Measurements from ENCODE around the gene GINS1. TPM values are rescaled to one million over a fixed set of nuclear protein-coding genes. Genes with fewer than 3 reads are reported as not detected.

GINS1 gene
- polyA plus RNA-seq, 1 of the 3 experiments (the other 2 are of a cell fraction): 5.1 TPM

DNA sequence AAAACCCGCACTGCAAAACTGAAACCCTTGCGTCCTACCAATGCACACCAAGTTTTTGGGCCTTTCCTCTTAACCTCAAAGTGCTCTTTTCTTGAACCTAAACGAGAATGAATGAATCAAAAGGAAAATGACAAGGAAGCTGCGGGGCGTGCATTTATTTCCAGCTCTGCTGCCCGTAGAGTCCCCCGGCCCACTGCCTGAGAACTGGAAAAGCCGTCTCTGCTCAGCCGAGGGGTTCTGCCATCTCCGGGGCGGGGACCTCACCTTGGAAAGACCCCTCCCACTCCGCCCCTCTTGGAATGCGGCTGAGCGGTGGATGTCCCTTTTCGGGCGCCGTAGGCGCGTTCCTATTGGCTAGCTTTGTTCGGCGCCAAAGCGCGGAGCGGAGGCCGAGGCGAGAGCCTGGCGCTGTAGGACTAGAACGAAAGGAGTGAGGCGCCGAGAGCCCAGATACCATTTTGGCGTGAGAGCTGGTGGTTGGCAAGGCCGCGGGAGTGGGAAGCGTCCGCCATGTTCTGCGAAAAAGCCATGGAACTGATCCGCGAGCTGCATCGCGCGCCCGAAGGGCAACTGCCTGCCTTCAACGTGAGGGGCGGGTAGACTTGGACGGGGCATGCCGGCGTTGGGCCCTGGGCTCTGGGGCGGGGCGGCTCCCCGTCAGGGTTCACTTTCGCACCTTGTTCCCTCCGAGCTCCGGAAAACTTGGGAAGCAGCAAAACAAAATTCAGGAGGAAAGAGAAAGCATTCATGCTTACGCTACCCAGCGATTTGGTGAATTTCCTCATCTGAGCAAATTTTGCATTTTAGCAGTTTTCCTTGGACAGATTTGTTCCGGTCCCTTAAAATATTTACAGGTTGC is at the start of gene GINS1 (continued):
- TF ChIP-seq, protein P1, sequence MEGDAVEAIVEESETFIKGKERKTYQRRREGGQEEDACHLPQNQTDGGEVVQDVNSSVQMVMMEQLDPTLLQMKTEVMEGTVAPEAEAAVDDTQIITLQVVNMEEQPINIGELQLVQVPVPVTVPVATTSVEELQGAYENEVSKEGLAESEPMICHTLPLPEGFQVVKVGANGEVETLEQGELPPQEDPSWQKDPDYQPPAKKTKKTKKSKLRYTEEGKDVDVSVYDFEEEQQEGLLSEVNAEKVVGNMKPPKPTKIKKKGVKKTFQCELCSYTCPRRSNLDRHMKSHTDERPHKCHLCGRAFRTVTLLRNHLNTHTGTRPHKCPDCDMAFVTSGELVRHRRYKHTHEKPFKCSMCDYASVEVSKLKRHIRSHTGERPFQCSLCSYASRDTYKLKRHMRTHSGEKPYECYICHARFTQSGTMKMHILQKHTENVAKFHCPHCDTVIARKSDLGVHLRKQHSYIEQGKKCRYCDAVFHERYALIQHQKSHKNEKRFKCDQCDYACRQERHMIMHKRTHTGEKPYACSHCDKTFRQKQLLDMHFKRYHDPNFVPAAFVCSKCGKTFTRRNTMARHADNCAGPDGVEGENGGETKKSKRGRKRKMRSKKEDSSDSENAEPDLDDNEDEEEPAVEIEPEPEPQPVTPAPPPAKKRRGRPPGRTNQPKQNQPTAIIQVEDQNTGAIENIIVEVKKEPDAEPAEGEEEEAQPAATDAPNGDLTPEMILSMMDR (IDR thresholded peaks at IDR 0.05): no peak
- TF ChIP-seq CHD2 (IDR thresholded peaks at IDR 0.05; ENCODE audit: low read length, partially characterized antibody) (peak; percentile 67), RAD21 (IDR thresholded peaks at IDR 0.05; ENCODE audit: low read length) (peak; percentile 14; the same call in 1 of the 2 replicates), YY1 (IDR thresholded peaks at IDR 0.05; ENCODE audit: low read depth) (peak; percentile 66), NRF1 (IDR thresholded peaks at IDR 0.05; ENCODE audit: low read depth, low read length) (no peak), ELF1 (IDR thresholded peaks at IDR 0.05) (peak; percentile 64), SMC3 (IDR thresholded peaks at IDR 0.05; ENCODE audit: low read depth, low read length) (no peak), JUND (IDR thresholded peaks at IDR 0.05) (no peak)
- TF ChIP-seq, protein P2, sequence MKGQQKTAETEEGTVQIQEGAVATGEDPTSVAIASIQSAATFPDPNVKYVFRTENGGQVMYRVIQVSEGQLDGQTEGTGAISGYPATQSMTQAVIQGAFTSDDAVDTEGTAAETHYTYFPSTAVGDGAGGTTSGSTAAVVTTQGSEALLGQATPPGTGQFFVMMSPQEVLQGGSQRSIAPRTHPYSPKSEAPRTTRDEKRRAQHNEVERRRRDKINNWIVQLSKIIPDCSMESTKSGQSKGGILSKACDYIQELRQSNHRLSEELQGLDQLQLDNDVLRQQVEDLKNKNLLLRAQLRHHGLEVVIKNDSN (IDR thresholded peaks at IDR 0.05; ENCODE audit: borderline replicate concordance, low read depth): no peak
- TF ChIP-seq, protein P3, sequence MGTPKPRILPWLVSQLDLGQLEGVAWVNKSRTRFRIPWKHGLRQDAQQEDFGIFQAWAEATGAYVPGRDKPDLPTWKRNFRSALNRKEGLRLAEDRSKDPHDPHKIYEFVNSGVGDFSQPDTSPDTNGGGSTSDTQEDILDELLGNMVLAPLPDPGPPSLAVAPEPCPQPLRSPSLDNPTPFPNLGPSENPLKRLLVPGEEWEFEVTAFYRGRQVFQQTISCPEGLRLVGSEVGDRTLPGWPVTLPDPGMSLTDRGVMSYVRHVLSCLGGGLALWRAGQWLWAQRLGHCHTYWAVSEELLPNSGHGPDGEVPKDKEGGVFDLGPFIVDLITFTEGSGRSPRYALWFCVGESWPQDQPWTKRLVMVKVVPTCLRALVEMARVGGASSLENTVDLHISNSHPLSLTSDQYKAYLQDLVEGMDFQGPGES (IDR thresholded peaks at IDR 0.05; ENCODE audit: low read depth, low read length): 0 out of 2 replicates have a peak, but pooled peaks have one; percentile 39

DNA sequence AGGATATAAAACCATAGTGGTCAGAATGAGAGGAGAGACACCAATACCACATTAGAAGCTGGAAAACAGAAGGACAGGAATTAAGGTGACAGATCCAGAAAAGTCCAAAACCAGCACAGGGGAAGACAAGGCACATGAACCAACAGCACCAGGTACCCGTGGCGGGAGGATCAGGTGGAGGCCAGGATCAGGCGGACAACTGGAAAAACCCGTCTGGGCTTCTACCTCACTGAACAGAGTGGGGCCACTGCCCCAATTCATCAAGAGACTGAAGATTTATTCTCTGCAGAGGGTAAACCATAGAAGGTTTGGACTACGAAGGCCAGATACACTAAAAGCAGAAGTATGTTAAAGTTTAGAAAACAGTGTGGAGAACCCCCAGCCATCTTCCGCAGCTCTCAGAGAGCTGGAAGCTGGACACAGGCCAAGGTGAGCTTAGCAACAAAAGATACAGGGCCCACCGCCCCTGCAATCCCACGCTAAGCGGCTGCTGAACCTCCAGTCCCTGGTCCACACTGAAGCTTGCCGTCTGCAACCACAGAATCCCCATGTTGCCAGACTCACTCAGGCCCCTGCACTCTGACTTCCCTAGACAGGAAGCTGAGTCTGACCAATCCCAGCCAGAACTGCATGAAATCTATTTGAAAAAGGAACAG is 46.7 kb upstream of the GINS1 start:
- DNase-seq: peak; percentile 23
- H3K9me3 ChIP-seq: no peaks in the 10 kb centered on the region
- WGBS (ENCODE audit: low lambda C conversion rate): 71% methylated on average over 10 of the region's 10 CpGs
- H3K9ac ChIP-seq: peak overlapping the region; percentile 56
- POLR2A ChIA-PET: no interaction called here
- no peaks in the 10 kb centered on the region for H3K27me3 ChIP-seq (ENCODE audit: insufficient read depth)
- H4K20me1 ChIP-seq (ENCODE audit: insufficient read depth): no peaks in the 10 kb centered on the region
- peak overlapping the region; percentile 3 for H2AFZ ChIP-seq (ENCODE audit: low read depth)
- no peaks in the 10 kb centered on the region for H3K36me3 ChIP-seq (replicated peaks in 1 of 2; ENCODE audit: control insufficient read depth in 1 of 2, insufficient read depth in 2 of 2, low read length in 1 of 2)
- H3K9me2 ChIP-seq: no peaks in the 10 kb centered on the region; the same call in 1 of the 2 replicates
- no peak overlapping the region for H3K4me3 ChIP-seq (ENCODE audit: low read depth in 2 of 2, low read length in 1 of 2)
- peak overlapping the region; percentile 43 for H3K4me2 ChIP-seq
- TF ChIP-seq RCOR1 (IDR thresholded peaks at IDR 0.05; ENCODE audit: low read length) (no peak), RXRA (IDR thresholded peaks at IDR 0.05; ENCODE audit: borderline replicate concordance, low read depth) (no peak), MEF2A (IDR thresholded peaks at IDR 0.05; ENCODE audit: borderline replicate concordance, low read depth) (no peak), ELF1 (IDR thresholded peaks at IDR 0.05) (no peak), FOXM1 (IDR thresholded peaks at IDR 0.05; ENCODE audit: low read depth) (no peak), GABPA (IDR thresholded peaks at IDR 0.05; ENCODE audit: low read depth) (no peak), RFX5 (IDR thresholded peaks at IDR 0.05; ENCODE audit: low read length) (no peak), SMC3 (IDR thresholded peaks at IDR 0.05; ENCODE audit: low read depth, low read length) (no peak), GATA2 (CRISPR knock-in tag; IDR thresholded peaks at IDR 0.05) (no peak), FOXJ3 (CRISPR knock-in tag; IDR thresholded peaks at IDR 0.05) (no peak)
- TF ChIP-seq, protein P4, sequence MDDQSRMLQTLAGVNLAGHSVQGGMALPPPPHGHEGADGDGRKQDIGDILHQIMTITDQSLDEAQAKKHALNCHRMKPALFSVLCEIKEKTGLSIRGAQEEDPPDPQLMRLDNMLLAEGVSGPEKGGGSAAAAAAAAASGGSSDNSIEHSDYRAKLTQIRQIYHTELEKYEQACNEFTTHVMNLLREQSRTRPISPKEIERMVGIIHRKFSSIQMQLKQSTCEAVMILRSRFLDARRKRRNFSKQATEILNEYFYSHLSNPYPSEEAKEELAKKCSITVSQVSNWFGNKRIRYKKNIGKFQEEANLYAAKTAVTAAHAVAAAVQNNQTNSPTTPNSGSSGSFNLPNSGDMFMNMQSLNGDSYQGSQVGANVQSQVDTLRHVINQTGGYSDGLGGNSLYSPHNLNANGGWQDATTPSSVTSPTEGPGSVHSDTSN (IDR thresholded peaks at IDR 0.05): no peak
- TF ChIP-seq, protein P5, sequence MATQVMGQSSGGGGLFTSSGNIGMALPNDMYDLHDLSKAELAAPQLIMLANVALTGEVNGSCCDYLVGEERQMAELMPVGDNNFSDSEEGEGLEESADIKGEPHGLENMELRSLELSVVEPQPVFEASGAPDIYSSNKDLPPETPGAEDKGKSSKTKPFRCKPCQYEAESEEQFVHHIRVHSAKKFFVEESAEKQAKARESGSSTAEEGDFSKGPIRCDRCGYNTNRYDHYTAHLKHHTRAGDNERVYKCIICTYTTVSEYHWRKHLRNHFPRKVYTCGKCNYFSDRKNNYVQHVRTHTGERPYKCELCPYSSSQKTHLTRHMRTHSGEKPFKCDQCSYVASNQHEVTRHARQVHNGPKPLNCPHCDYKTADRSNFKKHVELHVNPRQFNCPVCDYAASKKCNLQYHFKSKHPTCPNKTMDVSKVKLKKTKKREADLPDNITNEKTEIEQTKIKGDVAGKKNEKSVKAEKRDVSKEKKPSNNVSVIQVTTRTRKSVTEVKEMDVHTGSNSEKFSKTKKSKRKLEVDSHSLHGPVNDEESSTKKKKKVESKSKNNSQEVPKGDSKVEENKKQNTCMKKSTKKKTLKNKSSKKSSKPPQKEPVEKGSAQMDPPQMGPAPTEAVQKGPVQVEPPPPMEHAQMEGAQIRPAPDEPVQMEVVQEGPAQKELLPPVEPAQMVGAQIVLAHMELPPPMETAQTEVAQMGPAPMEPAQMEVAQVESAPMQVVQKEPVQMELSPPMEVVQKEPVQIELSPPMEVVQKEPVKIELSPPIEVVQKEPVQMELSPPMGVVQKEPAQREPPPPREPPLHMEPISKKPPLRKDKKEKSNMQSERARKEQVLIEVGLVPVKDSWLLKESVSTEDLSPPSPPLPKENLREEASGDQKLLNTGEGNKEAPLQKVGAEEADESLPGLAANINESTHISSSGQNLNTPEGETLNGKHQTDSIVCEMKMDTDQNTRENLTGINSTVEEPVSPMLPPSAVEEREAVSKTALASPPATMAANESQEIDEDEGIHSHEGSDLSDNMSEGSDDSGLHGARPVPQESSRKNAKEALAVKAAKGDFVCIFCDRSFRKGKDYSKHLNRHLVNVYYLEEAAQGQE (IDR thresholded peaks at IDR 0.05; ENCODE audit: low read depth, low read length): no peak
- H3K4me1 ChIP-seq (ENCODE audit: control insufficient read depth in 1 of 2, insufficient read depth in 2 of 2, low read depth in 1 of 2, low read length in 1 of 2): peaks cover 9 to 10% of the 10 kb centered on the region in 2 experiments; a peak in 2 of 4 replicates
- CTCF ChIA-PET: interaction anchor here (1.0 to 1.5 kb wide), 2 partner anchors 11 to 198 kb away, joined by 3 read pairs; no protein-coding TSS in a partner anchor
- H3K79me2 ChIP-seq (ENCODE audit: insufficient read depth): peaks cover 48% of the 10 kb centered on the region; the same call in 1 of the 2 replicates
- H3K27ac ChIP-seq (ENCODE audit: low read depth in 2 of 2, low read length in 1 of 2): peak overlapping the region in 1 of 2 experiments; percentile 50; a peak in 2 of 4 replicates
- H3F3A ChIP-seq (replicated peaks; ENCODE audit: insufficient read depth): peaks cover 14% of the 10 kb centered on the region
